KMS-11 (cell line): ENCODE results near the gene TMEM184A.

Experiments
- H2AFZ ChIP-seq: fragments of 200-600 bp; sonication (generic); 2 replicates; pipeline ENCODE4 v1.6.1; 2016; ENCODE audit warnings: antibody characterized with exemption, mixed run types, low read depth
- H3K27ac ChIP-seq: fragments of 200-600 bp; sonication (generic); 2 replicates; pipeline ENCODE4 v1.6.1; 2016; ENCODE audit warnings: mild to moderate bottlenecking, mixed run types
- H3K27me3 ChIP-seq: fragments of 200-600 bp; sonication (generic); 2 replicates; pipeline ENCODE4 v1.6.1; 2017; ENCODE audit warnings: mild to moderate bottlenecking, low read depth, mixed run types, moderate library complexity; ENCODE audit not compliant: insufficient read depth
- H3K36me3 ChIP-seq: fragments of 200-600 bp; sonication (generic); 2 replicates; pipeline ENCODE4 v1.6.1; 2017; ENCODE audit warnings: mild to moderate bottlenecking, mixed run types; ENCODE audit not compliant: insufficient read depth
- H3K4me1 ChIP-seq: fragments of 200-600 bp; sonication (generic); 2 replicates; pipeline ENCODE4 v1.6.1; 2016; ENCODE audit warnings: mild to moderate bottlenecking, low read depth, mixed run types; ENCODE audit not compliant: poor library complexity, severe bottlenecking
- H3K4me2 ChIP-seq: fragments of 200-600 bp; sonication (generic); 2 replicates; pipeline ENCODE4 v1.7.0; 2016; ENCODE audit warnings: mild to moderate bottlenecking, mixed run types
- H3K4me3 ChIP-seq: fragments of 200-600 bp; sonication (generic); IDR thresholded peaks from 2 replicates; pipeline ENCODE4 v1.6.1; 2017; ENCODE audit warnings: low read depth, low read length, mixed read lengths; ENCODE audit not compliant: insufficient read depth
- H3K79me2 ChIP-seq: fragments of 200-600 bp; sonication (generic); 2 replicates; pipeline ENCODE4 v1.6.1; 2016; ENCODE audit warnings: low read depth, mixed run types; ENCODE audit not compliant: insufficient read depth
- H3K9ac ChIP-seq: fragments of 200-600 bp; sonication (generic); 2 replicates; pipeline ENCODE4 v1.6.1; 2016; ENCODE audit warnings: mild to moderate bottlenecking, mixed run types
- H4K20me1 ChIP-seq: fragments of 200-600 bp; sonication (generic); 2 replicates; pipeline ENCODE4 v1.6.1; 2016; ENCODE audit warnings: mild to moderate bottlenecking, mixed run types; ENCODE audit not compliant: insufficient read depth
- TF ChIP-seq, protein P1 (sequence below): fragments of 200-600 bp; sonication (generic); conservative IDR thresholded peaks from 2 replicates; pipeline ENCODE4 v1.6.1; 2017; ENCODE audit warnings: low read depth, mild to moderate bottlenecking, antibody characterized with exemption, low read length, moderate library complexity, mixed read lengths

TMEM184A gene

DNA sequence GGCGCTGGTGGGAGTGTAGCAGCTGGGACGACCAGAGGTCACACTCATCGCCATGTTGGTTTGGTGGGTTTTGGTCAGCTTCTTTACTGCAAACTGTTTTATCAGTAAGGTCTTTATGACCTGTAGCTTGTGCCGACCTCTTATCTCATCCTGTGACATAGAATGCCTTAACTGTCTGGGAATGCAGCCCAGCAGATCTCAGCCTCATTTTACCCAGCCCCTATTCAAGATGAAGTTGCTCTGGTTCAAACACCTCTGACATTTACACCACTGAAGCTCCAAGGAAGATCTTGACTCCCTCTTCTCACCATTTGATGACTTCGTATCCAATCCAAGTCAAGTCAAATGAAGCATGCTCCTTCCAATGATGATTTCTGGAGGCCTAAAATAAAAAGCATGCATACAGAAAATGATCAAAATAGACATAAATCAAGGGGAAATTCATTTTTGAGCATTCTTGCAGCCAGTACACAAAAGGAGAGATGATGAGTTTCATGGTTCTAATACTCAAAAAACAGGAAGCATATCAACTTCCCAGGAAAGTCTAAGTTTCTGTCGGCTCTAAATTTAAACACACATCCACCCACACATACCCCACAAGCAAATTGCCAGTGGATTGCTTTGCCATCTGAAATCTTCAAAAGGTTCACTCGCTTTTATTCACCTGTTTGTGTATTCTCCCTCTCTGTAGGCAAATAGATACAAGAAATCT is 16.3 kb upstream of the TMEM184A start:
- H3K4me1 ChIP-seq = peaks cover 15% of the 10 kb centered on the region
- no peak overlapping the region for H3K9ac ChIP-seq
- 0 out of 2 replicates have a peak, but pooled peaks cover 6% of the 10 kb centered on the region for H3K79me2 ChIP-seq
- no peaks in the 10 kb centered on the region for H4K20me1 ChIP-seq
- H3K27ac ChIP-seq = no peak overlapping the region
- no peaks in the 10 kb centered on the region for H3K27me3 ChIP-seq
- no peak overlapping the region for H3K4me2 ChIP-seq
- no peak overlapping the region for H3K4me3 ChIP-seq
- TF ChIP-seq, protein P1, sequence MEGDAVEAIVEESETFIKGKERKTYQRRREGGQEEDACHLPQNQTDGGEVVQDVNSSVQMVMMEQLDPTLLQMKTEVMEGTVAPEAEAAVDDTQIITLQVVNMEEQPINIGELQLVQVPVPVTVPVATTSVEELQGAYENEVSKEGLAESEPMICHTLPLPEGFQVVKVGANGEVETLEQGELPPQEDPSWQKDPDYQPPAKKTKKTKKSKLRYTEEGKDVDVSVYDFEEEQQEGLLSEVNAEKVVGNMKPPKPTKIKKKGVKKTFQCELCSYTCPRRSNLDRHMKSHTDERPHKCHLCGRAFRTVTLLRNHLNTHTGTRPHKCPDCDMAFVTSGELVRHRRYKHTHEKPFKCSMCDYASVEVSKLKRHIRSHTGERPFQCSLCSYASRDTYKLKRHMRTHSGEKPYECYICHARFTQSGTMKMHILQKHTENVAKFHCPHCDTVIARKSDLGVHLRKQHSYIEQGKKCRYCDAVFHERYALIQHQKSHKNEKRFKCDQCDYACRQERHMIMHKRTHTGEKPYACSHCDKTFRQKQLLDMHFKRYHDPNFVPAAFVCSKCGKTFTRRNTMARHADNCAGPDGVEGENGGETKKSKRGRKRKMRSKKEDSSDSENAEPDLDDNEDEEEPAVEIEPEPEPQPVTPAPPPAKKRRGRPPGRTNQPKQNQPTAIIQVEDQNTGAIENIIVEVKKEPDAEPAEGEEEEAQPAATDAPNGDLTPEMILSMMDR = no peak
- no peak overlapping the region for H2AFZ ChIP-seq
- no peaks in the 10 kb centered on the region for H3K36me3 ChIP-seq

DNA sequence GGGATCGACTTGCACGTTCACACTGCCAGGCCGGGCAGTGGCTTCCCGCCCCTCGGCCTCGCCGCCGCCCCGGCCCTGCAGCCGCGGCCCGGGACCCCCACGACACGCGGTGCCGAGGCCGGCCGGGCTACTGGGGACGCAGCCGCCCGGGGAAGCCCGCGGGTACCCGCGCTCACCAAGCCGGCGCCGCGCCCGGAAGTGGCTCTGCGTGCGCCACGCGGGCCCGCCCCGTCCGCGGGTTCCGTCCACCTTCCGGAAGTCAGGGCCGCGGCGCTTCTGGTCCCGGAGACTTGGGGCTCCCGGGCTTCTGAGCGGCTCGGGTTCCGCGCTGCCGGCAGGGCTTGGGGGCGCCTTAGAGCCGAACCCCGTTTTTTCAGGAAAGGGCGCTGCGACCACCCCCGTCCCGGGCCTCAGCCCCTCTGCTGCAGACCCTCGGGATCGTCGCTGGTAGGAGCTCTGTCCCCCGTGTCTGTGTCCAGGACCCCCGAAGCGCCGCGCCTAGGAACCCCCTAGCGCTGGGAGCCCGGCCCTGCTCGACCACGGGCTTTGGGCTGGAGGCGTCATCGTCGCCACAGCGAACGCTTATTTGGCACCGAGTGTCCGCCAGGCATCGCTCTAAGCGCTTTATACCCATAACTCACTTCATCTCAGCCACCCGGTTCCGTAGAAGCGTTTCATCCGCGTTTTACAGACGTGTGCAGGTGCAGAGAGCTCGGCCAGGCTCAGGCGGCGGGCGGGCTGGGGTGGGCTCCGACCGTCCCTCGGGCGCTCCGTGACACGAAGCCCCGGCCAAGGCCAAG is 14.0 kb upstream of the TMEM184A start, which contains the start of gene PSMG3:
Gene PSMG3 (minus strand): TSS at position 200 of the 800 bp plus-strand sequence. CDS start 693 bp downstream, outside the sequence.
- peak within 1 kb of the TSS; percentile 75 for H3K9ac ChIP-seq
- peak within 1 kb of the TSS; percentile 69 for H3K27ac ChIP-seq
- peak within 1 kb of the TSS; percentile 90 for H3K4me2 ChIP-seq
- no peak within 1 kb of the TSS for H3K4me3 ChIP-seq
- no peaks in the 10 kb centered on the region for H3K36me3 ChIP-seq
- peaks cover 15% of the 10 kb centered on the region for H3K4me1 ChIP-seq
- 0 out of 2 replicates have a peak, but pooled peaks cover 6% of the 10 kb centered on the region for H3K79me2 ChIP-seq
- no peaks in the 10 kb centered on the region for H4K20me1 ChIP-seq
- H2AFZ ChIP-seq = peak within 1 kb of the TSS; percentile 91
- TF ChIP-seq, protein P1 = no peak
- no peaks in the 10 kb centered on the region for H3K27me3 ChIP-seq

DNA sequence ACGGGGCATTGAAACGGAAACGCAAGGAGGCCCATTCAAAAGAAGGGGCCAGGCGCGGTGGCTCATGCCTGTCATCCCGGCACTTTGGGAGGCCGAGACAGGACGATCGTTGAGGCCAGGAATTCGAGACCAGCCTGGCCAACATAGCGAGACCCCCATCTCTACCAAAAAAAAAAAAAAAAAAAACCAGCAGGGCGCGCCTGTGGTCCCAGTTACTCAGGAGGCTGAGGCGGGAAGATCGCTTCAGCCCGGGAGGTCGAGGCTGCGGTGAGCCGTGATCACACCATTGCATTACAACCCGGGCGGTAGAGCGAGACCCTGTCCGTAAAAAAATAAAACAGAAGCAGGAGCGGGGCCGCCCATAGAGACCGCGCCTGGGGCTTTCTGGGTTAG is 13.4 kb upstream of the TMEM184A start:
- Histone ChIP-seq H3K79me2 (0 out of 2 replicates have a peak, but pooled peaks cover 6% of the 10 kb centered on the region), H3K36me3 (no peaks in the 10 kb centered on the region), H4K20me1 (no peaks in the 10 kb centered on the region), H3K27ac (peak overlapping the region; percentile 69), H3K9ac (peak overlapping the region; percentile 75), H3K4me1 (peaks cover 15% of the 10 kb centered on the region), H3K4me2 (peak overlapping the region; percentile 30), H3K27me3 (no peaks in the 10 kb centered on the region), H3K4me3 (no peak overlapping the region), H2AFZ (peak overlapping the region; percentile 91)
- TF ChIP-seq, protein P1 = no peak

DNA sequence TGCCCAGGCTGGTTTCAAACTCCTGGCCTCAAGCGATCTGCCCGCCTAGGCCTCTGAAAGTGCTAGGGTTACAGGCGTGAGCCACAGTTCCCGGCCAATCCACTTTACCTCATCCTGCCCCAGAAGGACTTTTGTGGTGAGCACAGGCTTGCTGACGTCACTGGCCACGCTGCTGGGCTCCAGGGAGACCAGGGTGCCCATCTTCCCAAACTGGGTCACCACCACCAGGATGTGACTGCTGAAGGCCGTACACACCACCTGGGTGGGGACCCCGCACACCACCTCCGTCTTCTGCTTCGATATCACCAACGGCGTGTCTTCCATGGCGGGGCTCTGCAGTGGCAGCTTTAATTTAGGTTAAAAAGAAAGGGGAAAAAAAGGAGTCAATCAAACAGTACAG is 13.0 kb upstream of the TMEM184A start:
- Histone ChIP-seq H4K20me1 (no peaks in the 10 kb centered on the region), H3K9ac (peak overlapping the region; percentile 75; the same call in 1 of the 2 replicates), H3K27ac (peak overlapping the region; percentile 69; the same call in 1 of the 2 replicates), H3K4me1 (peaks cover 15% of the 10 kb centered on the region), H3K4me3 (no peak overlapping the region), H3K79me2 (0 out of 2 replicates have a peak, but pooled peaks cover 6% of the 10 kb centered on the region), H3K4me2 (peak overlapping the region; percentile 30), H3K27me3 (no peaks in the 10 kb centered on the region), H3K36me3 (no peaks in the 10 kb centered on the region), H2AFZ (peak overlapping the region; percentile 91; the same call in 1 of the 2 replicates)
- TF ChIP-seq, protein P1 = no peak
